Activated CD8-positive, alpha-beta memory T cell treated with anti-CD3 and anti-CD28 coated beads, Interleukin-2, amount 50 U/mL, for 4 hours (primary cell): ENCODE data around the gene DNAJA4.

ENCODE experiments used
- DNase-seq: peaks from one replicate; pipeline ENCODE4 v3.0.0-alpha.2; 2020

DNAJA4 gene

GRCh38 chr15:78282324-78282723, 18.0 kb downstream of the DNAJA4 start:
- no peak for DNase-seq

GRCh38 chr15:78284758-78285157, 20.4 kb downstream of the DNAJA4 start:
- no peak for DNase-seq

GRCh38 chr15:78290222-78290621, 25.9 kb downstream of the DNAJA4 start:
- no peak for DNase-seq

GRCh38 chr15:78291052-78291451, 26.7 kb downstream of the DNAJA4 start:
- DNase-seq: no peak

- DNase-seq: no peak
Measured at GRCh38 chr15:78291698-78292097, 27.3 kb downstream of the DNAJA4 start.

- no peak for DNase-seq
Measured at GRCh38 chr15:78292219-78292618, 27.9 kb downstream of the DNAJA4 start.

GRCh38 chr15:78299101-78299930, 35.0 kb downstream of the DNAJA4 start, which contains the start of gene SKIC8:
Gene SKIC8, minus strand, starts transcription at chr15:78299609. Its CDS starts 3,923 bp downstream, at chr15:78295686.
- peak; percentile 91 for DNase-seq

GRCh38 chr15:78301326-78301725, 37.0 kb downstream of the DNAJA4 start:
- DNase-seq: no peak

- no peak for DNase-seq
Measured at GRCh38 chr15:78301828-78302227, 37.5 kb downstream of the DNAJA4 start.

- DNase-seq: no peak
Measured at GRCh38 chr15:78302579-78303312, 38.4 kb downstream of the DNAJA4 start.

- no peak for DNase-seq
Measured at GRCh38 chr15:78304216-78305066, 40.1 kb downstream of the DNAJA4 start.

GRCh38 chr15:78306176-78306774, 41.9 kb downstream of the DNAJA4 start:
- DNase-seq: no peak

- no peak for DNase-seq
Measured at GRCh38 chr15:78307976-78308375, 43.6 kb downstream of the DNAJA4 start.

- DNase-seq: peak; percentile 37
Measured at GRCh38 chr15:78308422-78309032, 44.2 kb downstream of the DNAJA4 start.

GRCh38 chr15:78311292-78311691, 46.9 kb downstream of the DNAJA4 start:
- no peak for DNase-seq

- DNase-seq: no peak
Measured at GRCh38 chr15:78312536-78312935, 48.2 kb downstream of the DNAJA4 start.

GRCh38 chr15:78312957-78313356, 48.6 kb downstream of the DNAJA4 start:
- no peak for DNase-seq

GRCh38 chr15:78313383-78313782, 49.0 kb downstream of the DNAJA4 start:
- DNase-seq: no peak

- no peak for DNase-seq
Measured at GRCh38 chr15:78314181-78314581, 49.8 kb downstream of the DNAJA4 start.

GRCh38 chr15:78315686-78316282, 51.4 kb downstream of the DNAJA4 start:
- DNase-seq: no peak

GRCh38 chr15:78316283-78317083, 52.1 kb downstream of the DNAJA4 start:
- DNase-seq: no peak
